Panc1 (cell line): ENCODE results near the gene CCDC171. TPM values are rescaled to one million over a fixed set of nuclear protein-coding genes. Genes with fewer than 3 reads are reported as not detected.

ENCODE experiments used
- ATAC-seq: fragments of 200-7000 bp; cut with Tn5 transposase; 2 replicates; pipeline ENCODE4 v1.9.1; 2020; ENCODE audit warnings: mild to moderate bottlenecking, moderate library complexity
- BruUV-seq: library from RNA; stranded (reverse); fragments of 400-500 nt; replicated peaks from 2 replicates; lab custom pipeline; 2021; lab: Mats Ljungman, UMichigan
- CTCF ChIA-PET: fragments of 300-600 bp; sonication (Branson Sonifier 250); formaldehyde crosslinking; loops from one replicate; lab custom pipeline; 2022; ENCODE audit warnings: antibody characterized with exemption; lab: Charles Lee
- POLR2A ChIA-PET: fragments of 300-600 bp; sonication (Branson Sonifier 250); formaldehyde crosslinking; loops from one replicate; lab custom pipeline; 2022; ENCODE audit warnings: antibody characterized with exemption; lab: Charles Lee
- DNase-seq: peaks from one replicate; pipeline ENCODE4 v3.0.0-alpha.2; 2010; ENCODE audit warnings: low read depth, low spot score
- H3K27ac ChIP-seq: 2 replicates; pipeline ENCODE4 v1.5.1; 2011; ENCODE audit warnings: mild to moderate bottlenecking, low read length, inconsistent platforms
- H3K27me3 ChIP-seq: fragments of 200-500 bp; sonication (Bioruptor generic); 2 replicates; pipeline ENCODE4 v1.6.0; 2014; ENCODE audit warnings: low read length, inconsistent platforms; ENCODE audit not compliant: control insufficient read depth, insufficient read depth
- H3K36me3 ChIP-seq: fragments of 200-500 bp; sonication (Bioruptor generic); 2 replicates; pipeline ENCODE4 v1.5.1; 2014; ENCODE audit warnings: inconsistent platforms, mild to moderate bottlenecking, low read length, moderate library complexity; ENCODE audit not compliant: control insufficient read depth, insufficient read depth
- H3K4me1 ChIP-seq: 2 replicates; pipeline ENCODE4 v1.5.1; 2011; ENCODE audit warnings: inconsistent platforms, mild to moderate bottlenecking, low read length, moderate library complexity; ENCODE audit not compliant: control insufficient read depth, insufficient read depth
- H3K4me3 ChIP-seq, 2 experiments: 2 replicates each; pipeline ENCODE4 v1.5.1; 2011 to 2012; ENCODE audit warnings: low read depth in 2 of 2, low read length in 2 of 2, mild to moderate bottlenecking in 2 of 2, inconsistent platforms in 1 of 2, moderate library complexity in 1 of 2
- H3K9me3 ChIP-seq: fragments of 200-500 bp; sonication (Bioruptor generic); 2 replicates; pipeline ENCODE4 v1.5.1; 2014; ENCODE audit warnings: low read depth, mild to moderate bottlenecking, inconsistent platforms, low read length, moderate library complexity; ENCODE audit not compliant: control insufficient read depth, insufficient read depth
- POLR2AphosphoS5 ChIP-seq: IDR thresholded peaks from 2 replicates; pipeline ENCODE4 v1.6.1; 2012; ENCODE audit warnings: mild to moderate bottlenecking, low read depth, low read length, moderate library complexity
- SIN3A ChIP-seq: IDR thresholded peaks from 2 replicates; pipeline ENCODE4 v1.6.1; 2012; ENCODE audit warnings: low read depth, mild to moderate bottlenecking, low read length, moderate library complexity, borderline replicate concordance; ENCODE audit not compliant: insufficient read depth
- TCF7L2 ChIP-seq: IDR thresholded peaks from 2 replicates; pipeline ENCODE4 v1.6.1; 2011; ENCODE audit warnings: mild to moderate bottlenecking, low read depth, low read length, inconsistent platforms
- in situ Hi-C: cut with HindIII; loops from 2 replicates; pipeline ENCODE4 v1.10.0; 2016; ENCODE audit warnings: low sequenced_read_pairs, low pct_unique_long_range_greater_than_20kb
- intact Hi-C: fragments of 100-400 bp; cut with micrococcal nuclease; formaldehyde crosslinking; loops from one replicate; pipeline ENCODE4 v1.10.0; 2022; ENCODE audit not compliant: unreplicated experiment
- total RNA-seq: library from RNA; stranded (reverse); gene quantifications from one replicate; pipeline ENCODE4 v1.2.1, GENCODE V29; 2021; ENCODE audit not compliant: unreplicated experiment
- TF ChIP-seq, protein P1 (sequence below): fragments of 450-650 bp; IDR thresholded peaks from 2 replicates; pipeline ENCODE4 v1.5.1; 2017; ENCODE audit warnings: mild to moderate bottlenecking
- TF ChIP-seq, protein P2 (sequence below), 2 experiments: IDR thresholded peaks; 2 replicates each; pipeline ENCODE4 v1.6.1; 2011 to 2012; ENCODE audit warnings: low read depth in 2 of 2, control low read depth in 1 of 2, low read length in 1 of 2, mild to moderate bottlenecking in 1 of 2, moderate library complexity in 1 of 2; ENCODE audit not compliant: insufficient read depth in 1 of 2

CCDC171 gene
- total RNA-seq, 1 experiment from 2014 or later: 1.5 TPM

- Histone ChIP-seq H3K9me3 (no peaks in the 10 kb centered on the region), H3K27me3 (no peaks in the 10 kb centered on the region), H3K36me3 (no peaks in the 10 kb centered on the region), H3K4me1 (no peaks in the 10 kb centered on the region), H3K27ac (no peak overlapping the region), H3K4me3 (no peak overlapping the region)
- DNase-seq: no peak
- BruUV-seq: no TSS peak
- POLR2A ChIA-PET: no interaction called here
- in situ Hi-C loops (no loop called here), intact Hi-C loops (loop anchor here (10.0 kb wide), 1 partner anchor 59 kb away; no protein-coding TSS in a partner anchor)
- ATAC-seq: no peak
- TF ChIP-seq POLR2AphosphoS5 (no peak), SIN3A (no peak), TCF7L2 (no peak)
- TF ChIP-seq, protein P1, sequence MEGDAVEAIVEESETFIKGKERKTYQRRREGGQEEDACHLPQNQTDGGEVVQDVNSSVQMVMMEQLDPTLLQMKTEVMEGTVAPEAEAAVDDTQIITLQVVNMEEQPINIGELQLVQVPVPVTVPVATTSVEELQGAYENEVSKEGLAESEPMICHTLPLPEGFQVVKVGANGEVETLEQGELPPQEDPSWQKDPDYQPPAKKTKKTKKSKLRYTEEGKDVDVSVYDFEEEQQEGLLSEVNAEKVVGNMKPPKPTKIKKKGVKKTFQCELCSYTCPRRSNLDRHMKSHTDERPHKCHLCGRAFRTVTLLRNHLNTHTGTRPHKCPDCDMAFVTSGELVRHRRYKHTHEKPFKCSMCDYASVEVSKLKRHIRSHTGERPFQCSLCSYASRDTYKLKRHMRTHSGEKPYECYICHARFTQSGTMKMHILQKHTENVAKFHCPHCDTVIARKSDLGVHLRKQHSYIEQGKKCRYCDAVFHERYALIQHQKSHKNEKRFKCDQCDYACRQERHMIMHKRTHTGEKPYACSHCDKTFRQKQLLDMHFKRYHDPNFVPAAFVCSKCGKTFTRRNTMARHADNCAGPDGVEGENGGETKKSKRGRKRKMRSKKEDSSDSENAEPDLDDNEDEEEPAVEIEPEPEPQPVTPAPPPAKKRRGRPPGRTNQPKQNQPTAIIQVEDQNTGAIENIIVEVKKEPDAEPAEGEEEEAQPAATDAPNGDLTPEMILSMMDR: no peak
- TF ChIP-seq, protein P2, sequence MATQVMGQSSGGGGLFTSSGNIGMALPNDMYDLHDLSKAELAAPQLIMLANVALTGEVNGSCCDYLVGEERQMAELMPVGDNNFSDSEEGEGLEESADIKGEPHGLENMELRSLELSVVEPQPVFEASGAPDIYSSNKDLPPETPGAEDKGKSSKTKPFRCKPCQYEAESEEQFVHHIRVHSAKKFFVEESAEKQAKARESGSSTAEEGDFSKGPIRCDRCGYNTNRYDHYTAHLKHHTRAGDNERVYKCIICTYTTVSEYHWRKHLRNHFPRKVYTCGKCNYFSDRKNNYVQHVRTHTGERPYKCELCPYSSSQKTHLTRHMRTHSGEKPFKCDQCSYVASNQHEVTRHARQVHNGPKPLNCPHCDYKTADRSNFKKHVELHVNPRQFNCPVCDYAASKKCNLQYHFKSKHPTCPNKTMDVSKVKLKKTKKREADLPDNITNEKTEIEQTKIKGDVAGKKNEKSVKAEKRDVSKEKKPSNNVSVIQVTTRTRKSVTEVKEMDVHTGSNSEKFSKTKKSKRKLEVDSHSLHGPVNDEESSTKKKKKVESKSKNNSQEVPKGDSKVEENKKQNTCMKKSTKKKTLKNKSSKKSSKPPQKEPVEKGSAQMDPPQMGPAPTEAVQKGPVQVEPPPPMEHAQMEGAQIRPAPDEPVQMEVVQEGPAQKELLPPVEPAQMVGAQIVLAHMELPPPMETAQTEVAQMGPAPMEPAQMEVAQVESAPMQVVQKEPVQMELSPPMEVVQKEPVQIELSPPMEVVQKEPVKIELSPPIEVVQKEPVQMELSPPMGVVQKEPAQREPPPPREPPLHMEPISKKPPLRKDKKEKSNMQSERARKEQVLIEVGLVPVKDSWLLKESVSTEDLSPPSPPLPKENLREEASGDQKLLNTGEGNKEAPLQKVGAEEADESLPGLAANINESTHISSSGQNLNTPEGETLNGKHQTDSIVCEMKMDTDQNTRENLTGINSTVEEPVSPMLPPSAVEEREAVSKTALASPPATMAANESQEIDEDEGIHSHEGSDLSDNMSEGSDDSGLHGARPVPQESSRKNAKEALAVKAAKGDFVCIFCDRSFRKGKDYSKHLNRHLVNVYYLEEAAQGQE (IDR thresholded peaks at IDR 0.05; ENCODE audit: insufficient read depth in 1 of 2, low read depth in 2 of 2, low read length in 1 of 2): no peak
- CTCF ChIA-PET: no interaction called here
Observed at GRCh38 chr9:15725953-15726352, 173.1 kb downstream of the CCDC171 start.

DNA sequence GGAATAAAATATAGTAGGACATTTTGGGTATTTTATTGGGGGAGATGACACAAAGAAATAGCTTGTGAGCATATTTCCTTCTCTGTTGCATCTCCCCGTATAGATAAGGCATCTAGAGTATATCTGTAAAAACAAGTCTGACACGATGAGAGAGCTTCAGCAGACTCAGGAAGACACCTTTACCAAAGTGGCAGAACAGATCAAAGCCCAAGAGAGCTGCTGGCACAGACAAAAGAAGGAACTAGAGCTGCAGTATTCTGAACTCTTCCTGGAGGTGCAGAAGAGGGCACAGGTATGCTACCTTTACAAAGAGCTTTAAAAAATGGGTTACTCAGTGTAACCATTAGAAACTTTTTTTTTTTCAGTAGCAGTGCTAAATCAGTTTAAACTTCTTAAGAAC is 176.7 kb downstream of the CCDC171 start:
- H3K4me1 ChIP-seq: no peaks in the 10 kb centered on the region
- no peak overlapping the region for H3K27ac ChIP-seq
- BruUV-seq: no TSS peak
- H3K36me3 ChIP-seq: no peaks in the 10 kb centered on the region
- no peak for ATAC-seq
- in situ Hi-C loops (no loop called here), intact Hi-C loops (loop anchor here (10.0 kb wide), 1 partner anchor 55 kb away; no protein-coding TSS in a partner anchor)
- H3K4me3 ChIP-seq: no peak overlapping the region
- TF ChIP-seq, protein P2 (IDR thresholded peaks at IDR 0.05; ENCODE audit: insufficient read depth in 1 of 2, low read depth in 2 of 2, low read length in 1 of 2): no peak
- TF ChIP-seq POLR2AphosphoS5 (no peak), TCF7L2 (no peak), SIN3A (no peak)
- TF ChIP-seq, protein P1: no peak
- no peak for DNase-seq
- H3K27me3 ChIP-seq: no peaks in the 10 kb centered on the region
- ChIA-PET CTCF (no interaction called here), POLR2A (no interaction called here)
- H3K9me3 ChIP-seq: no peaks in the 10 kb centered on the region
